ENCODE results near the gene RPS15.
"Not testable (repeated sequence)": the region's sequence is repeated elsewhere in the genome, so short reads cannot be mapped to it uniquely, and the experiment has no call there.

The RPS15 gene

DNA sequence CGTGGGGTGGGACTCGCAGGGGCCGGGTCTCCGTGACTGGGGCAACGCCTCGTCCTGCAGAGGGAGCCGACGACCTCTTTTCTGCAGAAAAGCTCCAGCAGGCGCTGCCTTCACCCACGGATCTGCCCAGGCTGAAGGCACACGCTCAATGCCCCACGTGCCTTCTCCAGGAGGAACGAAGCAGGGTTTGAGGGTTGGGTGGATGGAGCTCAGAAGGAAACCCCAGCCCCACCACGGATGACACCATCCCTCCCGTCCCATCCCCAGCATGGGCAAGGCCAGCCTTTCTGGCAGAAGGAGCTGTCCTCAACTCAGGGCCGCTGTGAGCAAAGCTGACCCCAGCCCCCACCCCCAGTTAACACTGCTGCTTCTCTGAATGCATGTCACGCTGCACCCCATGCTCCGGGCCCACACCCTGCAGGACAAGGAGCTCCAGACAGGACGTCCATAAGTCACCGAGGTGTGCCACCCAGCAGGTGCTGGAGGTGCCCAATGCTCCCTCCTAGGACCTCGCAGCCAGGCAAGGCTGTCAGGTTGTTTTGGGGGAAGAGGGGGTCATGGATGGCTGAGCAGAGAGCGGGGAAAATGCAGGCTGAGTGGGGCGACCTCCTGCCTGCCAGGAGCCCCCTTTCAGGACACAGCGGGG, 33.4 kb downstream of the RPS15 start:
- FAIRE-seq, result no peak

DNA sequence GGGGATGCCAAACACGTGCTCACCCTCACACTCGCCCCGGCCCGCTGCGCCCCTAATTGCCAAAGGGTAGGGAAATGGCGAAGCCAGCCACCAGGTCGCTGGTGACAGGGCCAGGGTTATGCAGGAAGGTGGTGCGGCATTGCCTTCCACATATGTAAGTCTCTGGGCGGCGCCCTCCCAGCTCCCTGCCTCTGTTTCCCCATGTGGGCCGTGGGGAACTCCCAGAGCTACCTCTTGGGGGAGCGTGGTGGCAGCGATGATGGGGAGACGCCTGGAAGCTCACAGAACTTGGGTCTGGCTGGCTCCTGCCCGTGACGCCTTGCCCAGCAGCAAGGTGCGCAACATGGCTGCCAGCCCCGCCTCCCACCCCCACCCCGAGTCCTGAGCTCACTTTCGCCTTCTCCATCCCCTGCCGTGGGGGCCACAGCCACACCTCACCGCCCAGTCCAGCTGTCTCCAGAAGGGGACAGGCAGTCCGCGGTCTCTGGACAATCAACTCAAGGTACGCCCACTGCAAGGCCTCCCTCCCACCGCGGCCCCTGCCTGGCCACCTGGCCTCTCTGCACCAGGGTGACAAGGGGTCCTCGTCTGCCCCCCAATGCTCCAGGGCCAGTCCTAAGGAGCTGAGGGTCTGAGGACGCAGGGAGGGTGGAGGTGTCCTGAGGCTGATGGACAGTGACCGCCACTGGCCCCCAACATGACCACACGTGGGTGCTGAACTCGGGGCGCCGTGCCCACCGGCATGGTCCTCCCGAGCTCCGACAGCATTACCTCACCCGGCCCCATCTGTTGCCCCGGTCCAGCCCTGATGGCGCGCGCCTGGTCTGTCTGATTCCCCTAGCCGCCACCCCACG, 34.3 kb downstream of the RPS15 start:
- no peak for FAIRE-seq

DNA sequence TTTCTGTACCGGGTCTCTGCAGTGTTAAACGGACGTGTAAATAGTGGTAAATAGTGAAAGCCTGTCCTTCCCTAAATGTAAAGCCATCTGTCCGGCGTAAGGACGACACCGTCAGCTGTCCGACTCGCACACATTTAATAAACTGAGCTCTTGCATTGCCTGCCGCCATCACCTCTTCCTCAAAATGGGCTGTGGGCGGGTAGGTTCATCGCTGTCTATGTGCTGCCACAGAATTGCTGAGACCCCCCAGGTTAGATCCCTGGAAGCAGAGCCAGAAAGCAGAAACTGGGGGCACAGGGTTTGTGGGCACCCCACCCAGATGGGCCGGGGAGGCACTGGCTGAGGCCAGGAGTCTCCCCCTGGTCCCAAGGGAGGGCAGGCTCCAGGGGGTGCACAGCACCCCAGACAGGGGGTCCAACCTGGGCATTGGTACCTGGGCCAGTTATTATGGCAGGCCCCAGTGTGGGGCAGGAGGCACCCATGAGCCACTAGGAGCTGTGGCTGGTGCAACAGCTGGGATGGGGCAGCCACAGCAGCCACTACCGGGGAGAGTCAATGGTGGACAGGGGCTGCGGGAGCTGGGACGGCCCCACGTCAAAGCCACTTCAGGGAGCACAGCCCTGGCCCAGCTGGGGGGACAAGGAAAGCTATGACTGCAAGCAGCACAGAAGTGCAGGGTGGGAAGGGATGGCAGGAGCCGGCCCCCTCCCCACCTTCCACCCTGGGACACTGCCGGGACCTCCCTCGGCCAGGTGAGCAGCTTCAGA, 35.1 kb downstream of the RPS15 start:
- FAIRE-seq, result no peak

DNA sequence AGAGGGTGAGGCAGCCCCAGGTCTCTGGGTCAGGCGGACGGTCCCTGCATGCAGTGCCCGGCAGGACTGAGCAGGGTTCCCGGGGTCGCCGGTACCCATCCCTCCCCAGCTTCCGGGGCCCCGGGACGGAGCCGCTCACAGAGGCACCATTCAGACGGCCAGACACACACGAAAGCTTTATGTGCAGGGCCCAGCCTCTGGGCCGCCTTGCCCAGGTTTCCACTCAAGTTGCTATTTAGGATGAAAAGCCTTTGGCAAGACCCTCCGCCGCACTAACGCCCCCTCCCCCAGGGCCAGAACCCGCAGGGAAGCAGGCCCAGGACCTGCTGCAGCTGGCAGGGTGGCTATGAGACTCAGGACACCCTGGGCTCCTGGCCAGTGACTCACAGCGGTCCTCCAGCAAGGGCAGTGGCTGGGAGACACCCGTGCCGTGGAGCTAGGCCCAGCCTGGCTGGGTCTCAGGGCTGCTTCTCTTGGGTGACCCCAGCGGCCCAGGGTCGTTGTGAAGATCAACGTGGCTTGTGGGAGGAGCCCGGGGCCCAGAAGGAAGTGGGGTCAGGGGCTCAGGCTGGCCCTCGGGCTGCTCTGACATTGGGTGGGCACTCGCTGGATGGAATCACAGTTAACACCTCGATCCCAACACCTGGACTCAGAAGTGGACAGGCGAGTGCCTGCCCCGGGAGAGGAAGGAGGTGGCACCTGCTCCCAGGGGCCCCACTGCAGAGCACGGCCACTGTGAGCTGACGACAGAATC, 36.0 kb downstream of the RPS15 start:
- no peak for FAIRE-seq

DNA sequence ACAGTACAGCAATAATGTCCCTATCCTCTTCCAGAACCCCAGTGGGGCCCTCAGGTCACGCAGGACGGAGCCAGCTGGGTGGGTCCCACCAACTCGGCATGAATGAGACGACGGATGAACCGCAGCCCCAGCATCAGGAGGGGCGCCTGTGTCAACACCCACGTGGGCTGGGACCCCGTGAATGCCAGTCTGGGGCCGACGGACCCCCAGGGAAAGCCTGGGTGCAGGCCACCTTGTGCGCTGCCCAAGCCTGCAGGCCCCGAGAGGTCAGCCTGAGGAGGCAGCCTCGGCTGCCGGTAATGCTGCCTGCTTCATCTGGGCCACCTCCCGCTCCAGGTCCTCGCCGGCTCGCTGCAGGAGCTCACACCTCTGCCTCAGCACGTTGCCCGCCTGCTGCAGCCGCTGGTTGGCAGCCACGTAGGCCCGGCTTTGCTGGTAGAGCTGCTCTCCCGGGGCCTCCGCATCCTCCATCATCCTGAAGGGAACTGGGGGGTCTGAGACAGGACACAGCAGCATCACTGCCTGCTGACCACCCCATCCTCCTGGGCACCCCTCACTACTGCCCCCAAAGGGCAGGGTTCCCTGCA, 36.7 kb downstream of the RPS15 start:
- no peak for FAIRE-seq

DNA sequence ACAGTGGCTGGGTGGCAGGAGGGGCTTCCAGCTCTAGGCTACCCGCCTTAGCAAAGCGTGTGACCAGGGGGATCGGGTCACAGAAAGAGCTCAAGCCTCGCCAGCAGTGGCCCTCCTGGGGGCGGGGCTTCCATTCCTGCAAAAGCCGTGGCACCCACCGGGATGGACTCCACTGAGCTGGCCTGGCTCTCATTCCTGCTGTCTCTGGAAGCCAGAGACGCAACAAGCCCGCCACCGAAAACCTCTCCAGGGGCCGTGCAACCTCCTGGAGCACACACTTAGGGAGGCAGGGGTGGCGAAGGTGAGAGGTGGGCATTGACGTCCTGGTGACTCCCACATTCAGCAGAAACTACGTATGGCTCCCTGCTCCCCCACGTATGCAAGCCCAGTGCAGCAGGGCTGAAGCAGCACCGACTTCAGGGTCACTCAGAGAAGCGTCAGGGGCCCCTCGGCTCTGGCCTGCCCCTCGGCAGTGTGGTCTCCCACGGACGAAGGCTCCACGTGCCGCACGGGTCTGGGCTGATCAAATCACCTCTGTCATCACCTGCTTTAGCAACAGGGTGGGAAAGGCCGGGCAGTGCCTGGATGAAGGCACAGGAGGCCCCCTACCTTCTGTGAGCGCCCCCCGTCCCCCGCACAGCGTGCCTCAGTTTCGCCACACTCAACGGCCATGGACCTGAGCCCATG, 37.7 kb downstream of the RPS15 start:
- FAIRE-seq, result no peak

DNA sequence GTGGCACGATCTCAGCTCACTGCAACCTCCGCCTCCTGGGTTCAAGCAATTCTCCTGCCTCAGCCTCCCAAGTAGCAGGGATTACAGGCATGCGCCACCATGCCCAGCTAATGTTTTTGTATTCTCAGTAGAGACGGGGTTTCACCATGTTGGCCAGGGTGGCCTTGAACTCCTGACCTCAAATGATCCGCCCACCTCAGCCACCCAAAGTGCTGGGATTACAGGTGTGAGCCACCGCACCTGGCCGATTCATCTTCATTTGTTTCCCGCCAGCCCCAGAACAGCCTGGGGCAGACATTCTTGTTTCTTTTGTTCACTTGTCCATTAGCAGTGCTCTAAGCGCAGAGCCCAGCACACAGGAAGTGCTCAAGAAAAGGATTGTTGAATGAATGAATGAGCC, 38.9 kb downstream of the RPS15 start:
- not testable (repeated sequence) for FAIRE-seq

DNA sequence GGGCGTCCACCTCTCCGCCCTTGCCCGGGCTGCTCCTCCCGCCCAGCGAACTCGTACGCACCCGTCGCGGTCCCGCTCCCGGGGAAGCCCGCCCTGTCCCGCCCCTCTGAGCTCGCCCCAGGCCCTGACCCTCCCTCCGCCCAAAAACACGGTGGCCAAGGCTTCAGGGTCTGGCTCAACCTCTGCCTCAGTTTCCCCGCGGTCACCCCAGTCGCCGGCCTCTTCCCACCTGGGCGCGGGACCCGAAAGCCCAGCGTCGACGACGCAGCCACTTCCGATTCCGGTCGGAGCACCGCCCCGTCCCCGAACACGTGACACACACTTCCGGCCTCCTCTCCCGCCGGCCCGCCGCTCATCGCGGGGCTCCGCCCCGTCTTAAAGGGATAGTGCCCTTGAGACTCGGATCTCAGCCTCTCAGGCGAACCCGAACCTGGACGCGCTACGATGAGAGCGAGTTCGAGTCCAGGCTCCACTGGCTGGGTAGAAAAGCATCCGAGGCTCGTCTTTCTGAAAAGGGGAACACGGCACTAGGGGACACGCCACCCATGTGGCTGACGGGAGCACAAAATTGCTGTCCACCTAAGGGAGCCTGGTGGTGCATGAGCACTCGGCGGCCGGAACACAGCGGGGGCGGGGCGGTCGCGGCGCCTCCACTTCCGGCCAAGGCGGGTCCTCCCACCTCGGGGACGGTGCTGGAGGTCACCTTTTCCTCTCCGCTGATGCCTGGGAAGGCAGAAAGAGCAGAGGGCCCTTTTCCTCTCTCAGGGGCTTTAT, 40.9 kb downstream of the RPS15 start, which contains the start of gene C19orf25:
TSS of gene C19orf25 (minus strand) at position 282 of the 774 bp plus-strand sequence. CDS start 312 bp downstream, outside the sequence.
- peak; percentile 62 for FAIRE-seq

DNA sequence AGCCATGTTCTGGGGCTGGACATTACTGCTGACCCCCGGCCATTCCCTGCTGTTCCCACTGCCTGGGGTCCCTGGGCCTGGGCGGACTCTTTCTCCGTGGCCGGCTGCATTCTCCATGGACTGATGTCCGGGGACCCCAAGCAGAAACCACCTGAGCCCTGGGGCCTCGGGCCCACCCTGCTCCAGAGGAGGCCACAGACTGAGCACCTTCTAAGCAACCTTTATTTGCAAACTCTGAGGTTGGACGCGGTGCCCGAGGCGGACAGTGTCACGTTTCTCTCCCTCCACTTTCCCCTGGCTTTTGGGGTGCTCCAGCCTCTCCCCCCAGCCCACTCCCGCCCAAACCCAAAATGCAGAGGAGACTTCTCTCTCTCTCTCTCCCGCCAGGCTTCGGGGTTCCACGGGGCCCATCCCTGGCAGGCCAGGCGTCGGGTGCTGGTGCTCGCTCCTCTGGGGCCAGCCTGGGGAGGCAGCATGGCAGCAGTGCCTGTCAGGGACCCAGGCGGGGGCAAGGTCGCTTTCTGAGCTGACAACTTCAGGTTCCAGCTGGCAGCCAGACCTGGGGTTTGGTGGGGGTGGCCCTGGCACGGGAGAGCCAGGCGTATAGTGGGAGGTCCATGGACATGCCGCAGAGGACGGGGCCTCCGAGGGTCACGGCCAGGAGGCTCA, 43.2 kb downstream of the RPS15 start:
- FAIRE-seq, result no peak

DNA sequence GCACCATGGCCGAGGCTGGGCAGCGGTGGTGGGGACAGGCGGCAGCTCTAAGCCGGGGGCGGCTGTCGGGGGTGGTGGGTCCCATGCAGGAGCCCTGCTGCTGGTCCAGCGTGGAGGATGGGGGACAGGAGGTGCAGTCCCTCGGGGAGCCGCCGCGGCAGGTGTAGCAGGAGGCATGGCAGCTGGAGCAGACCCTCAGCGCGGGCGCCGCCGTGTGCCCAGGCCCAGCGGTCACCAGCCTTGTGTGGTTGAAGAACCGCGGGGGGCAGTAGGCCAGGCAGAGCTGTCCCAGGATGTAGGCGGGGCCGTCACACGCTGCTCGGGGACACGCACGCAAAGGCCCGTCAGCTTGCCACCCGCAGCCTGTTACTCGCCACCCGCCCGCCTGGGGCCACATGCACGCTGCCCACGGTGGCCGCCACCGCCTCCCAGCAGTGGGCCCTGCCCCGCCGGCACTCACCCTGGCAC, 43.7 kb downstream of the RPS15 start:
- FAIRE-seq, result no peak

DNA sequence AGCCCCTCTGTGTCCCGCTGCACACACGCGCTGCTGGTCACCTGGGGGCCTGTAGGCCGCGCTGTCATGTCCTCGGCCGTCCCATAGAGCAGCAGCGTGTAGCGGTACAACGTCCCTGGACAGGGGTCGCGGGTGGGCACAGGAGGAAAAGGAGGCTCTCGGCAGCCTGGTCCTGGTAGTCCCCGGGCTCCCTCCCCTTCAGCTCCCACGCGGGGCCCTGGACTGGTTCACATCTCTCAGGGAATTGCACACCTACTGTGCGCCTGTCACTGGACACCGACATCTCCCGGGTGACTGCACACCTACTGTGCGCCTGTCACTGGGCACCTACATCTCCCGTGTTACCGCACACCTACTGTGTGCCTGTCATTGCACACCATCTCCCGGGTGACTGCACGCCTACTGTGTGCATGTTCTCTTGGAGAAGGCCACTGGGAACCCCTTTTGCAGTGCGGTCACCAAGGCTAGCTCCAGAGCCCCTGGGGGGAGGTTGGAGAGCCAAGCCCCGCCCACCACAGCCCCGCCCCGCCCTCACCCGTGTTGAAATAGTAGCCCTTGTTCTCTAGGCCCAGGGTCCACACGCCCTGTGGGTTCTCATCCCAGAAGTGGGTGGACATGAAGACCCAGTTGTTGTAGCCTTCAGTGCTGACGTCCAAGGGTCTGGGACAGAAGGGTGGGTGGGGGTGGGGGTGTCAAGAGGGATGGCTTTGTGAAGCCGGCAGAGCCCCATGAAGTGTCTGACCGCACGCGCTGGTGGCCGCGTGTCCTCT, 44.4 kb downstream of the RPS15 start:
- FAIRE-seq, result no peak

DNA sequence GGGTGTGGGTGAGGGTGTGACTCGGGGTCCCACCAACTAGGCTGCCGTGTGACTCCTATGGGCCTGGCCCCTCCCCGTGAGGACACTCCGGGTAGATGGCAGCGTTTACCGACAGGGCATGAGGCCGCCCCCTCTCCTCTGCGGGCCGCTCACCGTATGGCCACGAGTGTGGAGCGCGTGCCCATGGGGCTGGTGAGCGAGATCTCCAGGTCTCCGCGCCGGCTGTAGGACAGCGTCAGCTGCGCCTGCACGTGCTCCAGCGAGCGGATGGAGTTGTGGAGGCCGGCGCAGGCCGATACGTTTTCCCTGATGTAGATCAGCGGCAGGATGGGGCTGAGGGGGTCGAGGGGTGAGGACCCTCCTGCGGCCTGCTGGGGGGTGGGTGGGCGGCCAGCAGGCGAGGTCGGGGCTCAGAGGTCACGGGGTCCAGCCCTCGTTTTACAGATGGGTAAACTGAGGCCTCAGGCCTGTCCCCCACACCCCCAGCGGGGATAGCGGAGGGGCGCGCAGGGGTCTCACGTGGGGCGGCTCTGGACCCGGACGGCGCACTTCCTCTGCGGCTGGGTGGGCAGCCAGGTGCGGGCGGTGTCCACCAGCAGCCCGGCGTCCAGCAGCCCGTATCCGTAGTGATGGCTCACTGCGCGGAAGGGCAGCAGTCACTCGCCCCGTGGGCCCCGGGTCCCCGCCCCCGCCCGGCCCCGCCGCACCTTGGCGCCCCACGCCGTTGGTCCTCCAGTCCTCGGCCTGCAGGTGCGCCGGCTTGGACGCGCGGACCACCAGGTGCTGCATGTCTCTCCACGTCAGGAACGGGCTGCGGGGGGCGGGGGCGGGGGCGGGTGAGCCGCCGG, 45.2 kb downstream of the RPS15 start:
- no peak for FAIRE-seq

DNA sequence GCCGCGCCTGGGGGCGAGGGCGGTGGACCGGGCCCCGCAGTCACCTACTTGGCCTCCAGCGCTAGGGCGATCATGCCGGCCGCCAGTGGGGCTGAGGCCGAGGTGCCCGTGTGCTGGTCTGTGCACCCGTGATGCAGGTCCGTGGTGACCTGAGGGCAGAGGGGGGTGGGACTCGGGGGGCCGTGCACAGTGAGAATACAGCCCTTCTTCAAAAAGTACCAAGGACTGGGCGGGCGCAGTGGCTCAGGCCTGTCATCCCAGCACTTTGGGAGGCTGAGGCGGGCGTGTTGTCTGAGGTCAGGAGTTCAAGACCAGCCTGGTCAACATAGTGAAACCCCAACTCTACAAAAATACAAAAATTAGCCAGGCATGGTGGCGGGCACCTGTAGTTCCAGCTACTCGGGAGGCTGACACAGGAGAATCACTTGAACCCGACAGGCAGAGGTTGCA, 45.8 kb downstream of the RPS15 start:
- FAIRE-seq, result no peak

DNA sequence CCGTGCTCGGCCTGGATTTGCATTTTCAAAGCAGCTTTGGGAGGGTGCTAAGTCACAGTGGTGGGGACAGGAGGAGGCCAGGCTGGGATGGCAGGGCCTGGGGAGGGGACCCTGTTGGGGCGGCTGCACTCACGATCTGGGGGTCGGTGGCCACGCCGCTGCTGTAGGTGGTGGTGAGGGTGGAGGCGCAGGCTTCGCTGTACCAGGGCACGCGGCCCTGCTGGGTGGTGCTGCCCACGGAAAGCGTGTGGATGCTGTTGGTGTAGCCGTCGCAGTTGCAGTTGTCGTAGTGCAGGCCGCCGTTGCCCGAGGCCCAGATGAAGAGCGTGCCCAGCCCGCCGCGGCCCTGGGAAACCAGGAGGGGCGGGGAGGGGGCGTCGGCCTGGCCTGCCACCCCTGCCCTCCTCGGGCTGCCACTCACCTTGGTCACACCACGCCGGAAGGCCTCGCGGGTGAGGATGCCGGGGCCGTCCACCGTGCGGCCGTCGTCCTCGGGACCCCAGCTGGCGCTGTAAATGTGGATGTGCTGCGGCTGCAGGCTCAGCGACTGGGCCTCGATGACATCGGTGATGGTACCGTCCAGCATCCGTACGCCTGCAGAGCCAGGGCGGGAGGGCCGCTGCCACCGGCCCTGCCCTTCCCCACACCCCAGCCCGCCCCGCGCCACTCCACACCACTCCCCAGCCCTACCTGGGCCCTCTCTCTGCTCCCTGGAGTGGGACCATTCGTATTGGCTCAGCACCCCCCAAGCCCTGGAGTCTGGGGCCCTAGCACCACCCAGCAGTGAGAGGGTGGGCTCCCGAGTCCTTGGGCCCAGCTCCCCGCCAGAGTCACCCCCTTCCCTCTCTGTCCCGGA, 48.8 kb downstream of the RPS15 start:
- no peak for FAIRE-seq

DNA sequence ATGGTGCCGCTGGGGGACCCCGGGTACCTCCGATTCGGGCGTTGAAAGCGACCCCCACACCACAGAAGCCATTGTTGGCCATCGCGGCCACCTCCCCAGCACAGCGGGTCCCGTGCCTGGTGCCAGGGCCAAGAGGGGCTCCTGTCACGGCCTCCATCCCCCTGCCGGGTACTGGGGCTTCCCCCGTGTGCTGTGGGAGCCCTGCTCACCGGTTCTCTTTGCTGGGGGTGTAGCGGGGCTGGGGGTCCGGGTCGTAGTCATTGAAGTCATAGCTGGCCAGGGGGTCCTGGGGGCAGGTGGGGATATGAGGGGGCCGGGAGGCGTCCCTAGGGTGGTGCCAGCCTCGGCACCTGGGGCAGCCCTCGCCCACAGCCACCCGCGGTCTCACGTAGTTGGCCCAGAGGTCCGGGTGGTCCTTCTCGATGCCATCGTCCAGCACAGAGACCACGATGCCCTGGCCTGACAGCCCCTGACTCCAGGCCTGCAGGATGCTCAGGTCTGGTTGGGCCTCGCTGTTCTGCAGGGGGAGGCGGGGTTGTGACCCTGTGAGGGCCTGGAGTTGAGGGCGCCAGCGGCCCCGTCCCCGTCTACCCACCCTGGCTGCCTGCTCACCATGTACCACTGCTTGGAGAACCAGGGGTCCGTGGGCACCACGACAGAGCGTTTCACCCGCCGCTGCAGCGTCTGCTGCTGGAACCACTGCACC, 49.5 kb downstream of the RPS15 start:
- no peak for FAIRE-seq

DNA sequence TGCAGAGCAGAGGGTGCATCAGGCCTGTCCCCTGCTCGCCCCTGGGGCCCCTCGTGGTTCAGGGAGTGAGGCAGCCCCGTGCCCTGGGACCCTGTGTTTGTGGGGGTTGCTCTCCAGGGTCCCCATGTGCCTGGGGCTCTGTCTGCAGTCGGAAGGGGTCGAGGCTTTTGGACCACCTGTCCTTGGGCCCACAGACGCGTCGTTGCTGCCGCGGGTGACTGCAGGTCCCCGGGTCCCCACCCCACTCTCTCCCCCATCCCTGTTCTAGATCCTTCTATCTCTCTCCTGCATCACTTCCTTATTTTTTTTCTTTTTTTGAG, 50.0 kb downstream of the RPS15 start:
- no peak for FAIRE-seq

Measured in TTC549 (cell line).